ENCODE data around the gene LRMDA.

Gene LRMDA

DNA sequence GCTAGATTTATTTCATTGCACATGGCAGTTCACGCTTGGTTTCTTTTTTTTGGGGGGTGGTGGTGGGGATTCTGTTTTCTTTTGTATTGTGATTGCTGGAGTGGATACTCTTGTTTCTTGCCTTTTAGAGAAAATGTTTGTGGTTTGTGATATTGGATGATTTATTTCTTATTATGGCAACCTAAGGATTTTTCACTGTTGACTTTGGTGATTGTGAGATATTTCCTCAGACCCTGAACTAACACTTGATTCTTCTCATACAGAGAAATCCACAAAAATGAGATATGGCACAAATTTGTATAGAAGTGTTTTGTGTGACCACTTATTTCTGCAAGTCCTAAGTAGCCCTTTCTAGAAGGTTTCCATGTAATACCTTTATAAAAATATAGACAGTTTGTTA is 871.1 kb downstream of the LRMDA start:
- no peak for DNase-seq

DNA sequence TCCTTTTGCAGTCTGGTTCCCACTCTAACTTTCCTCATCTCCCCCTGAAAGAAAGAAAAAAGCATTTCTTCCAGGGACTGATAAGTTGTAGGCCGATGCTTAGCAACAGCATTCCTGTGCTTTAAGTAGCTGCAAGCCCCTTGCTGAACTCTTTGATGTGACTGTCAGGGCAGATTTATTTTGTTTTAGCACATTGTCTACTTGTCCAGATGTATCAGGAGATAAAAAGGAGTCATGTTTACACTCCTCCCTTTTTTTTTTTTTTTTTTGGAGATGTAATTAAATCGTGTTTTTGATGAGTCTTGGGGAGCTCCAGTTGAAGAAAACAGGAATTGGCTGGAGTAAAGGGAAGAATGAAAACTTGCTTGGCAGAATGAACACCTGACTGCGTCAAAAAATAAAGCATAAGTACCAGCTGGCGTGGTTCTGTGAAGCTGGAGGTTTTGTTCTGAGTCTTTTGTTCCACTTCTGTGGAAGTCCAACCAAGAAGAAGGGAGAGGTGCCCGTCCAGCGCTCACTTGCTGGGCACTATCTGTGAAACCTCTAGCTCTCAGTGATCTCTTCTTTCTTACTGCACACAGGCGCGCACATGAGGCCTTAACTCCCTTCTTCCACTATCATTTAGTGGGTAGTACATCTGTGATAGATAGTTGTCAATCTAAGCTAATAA is 871.7 kb downstream of the LRMDA start:
- DNase-seq, result no peak

DNA sequence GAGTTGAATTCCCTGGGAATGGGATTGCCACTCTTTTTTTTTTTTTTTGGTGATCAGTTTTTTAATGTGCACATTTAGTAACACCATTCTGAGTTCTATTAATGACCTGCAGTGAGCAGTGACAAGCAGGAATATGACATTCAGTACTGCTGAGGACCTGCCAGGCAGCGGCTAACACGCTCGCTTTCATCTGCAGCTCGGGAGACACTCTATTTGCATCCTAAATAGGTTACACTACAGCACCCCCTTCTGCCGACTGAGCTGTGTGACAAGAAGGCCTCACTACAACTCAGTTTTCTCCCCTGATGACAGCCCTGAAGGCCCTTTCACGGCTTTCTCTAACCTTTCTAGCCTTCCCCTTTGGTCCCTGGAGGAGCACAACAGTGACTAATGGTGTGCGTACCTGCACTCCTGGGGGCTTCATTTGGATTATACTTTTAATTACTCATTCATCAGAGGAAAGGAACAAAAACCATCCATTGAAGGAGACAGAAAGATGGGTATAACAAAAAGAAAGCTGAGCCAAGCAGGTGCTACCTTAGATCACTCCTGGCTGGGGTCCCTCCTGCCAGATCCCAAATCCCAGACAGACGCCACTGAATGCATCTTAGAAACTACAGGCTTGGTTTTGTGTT is 872.4 kb downstream of the LRMDA start:
- no peak for DNase-seq

GRCh38 chr10:76305930-76306615 is 874.6 kb downstream of the LRMDA start:
- DNase-seq, result no peak

- DNase-seq, result no peak
Observed at GRCh38 chr10:76306856-76307255, 875.4 kb downstream of the LRMDA start.

DNA sequence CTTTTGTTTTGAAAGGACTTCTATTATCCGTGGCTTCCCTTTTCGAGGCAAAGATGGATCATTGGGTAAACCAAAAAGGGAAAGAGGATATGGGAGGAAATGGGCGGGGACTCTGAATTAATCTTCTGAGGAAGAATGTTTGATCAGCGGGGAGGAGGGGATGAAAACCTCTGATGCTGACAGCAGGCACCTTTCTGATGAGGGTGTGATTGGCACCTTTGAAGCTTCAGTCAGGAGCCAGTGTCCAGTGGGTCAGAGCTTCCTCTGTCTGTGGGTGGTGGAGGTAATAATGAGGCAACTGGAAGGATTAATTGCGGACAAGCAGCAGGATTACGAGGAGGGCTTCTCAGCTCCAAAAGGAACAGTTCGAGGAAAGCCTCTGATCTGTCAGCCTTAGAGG is 877.6 kb downstream of the LRMDA start:
- no peak for DNase-seq

DNA sequence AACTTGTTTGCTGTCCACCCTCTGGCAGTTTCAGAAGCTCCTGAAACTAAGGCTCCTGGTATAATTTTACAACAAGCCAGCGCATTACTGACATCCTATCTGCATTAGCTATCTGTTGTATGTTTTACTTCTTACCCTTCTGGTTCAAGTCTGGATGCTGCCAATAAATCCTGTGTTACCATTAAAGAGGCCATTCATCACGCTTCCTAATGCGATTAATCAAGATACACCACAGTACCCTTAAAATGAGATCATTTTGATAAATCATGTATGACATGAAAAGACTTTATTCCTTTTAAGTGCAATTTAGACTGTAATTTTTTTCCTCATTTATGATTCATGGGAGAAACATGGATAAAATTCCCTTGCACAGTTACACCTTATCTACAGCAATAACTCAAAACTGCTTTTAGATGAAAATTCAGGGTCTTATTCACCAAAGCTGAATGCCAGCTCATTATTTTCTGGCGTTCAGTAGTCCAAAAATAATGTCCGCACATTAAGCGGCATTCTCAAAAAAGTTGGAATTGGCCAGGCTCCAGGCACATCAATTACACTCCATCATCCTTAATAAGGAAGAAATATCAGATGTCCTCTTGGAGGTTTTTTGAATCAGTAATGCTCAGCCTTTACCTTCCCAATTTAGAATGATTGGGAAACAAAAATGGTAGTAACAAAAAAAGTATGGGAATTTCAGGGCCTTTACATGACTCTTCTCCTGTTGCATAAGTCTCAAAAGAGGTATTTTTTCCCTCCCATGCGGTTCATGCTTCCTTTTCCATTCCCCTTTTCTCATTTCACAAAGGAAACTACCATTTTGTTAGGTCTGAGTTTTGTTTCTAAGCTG is 878.5 kb downstream of the LRMDA start:
- no peak for DNase-seq

GRCh38 chr10:76310588-76311080 is 879.2 kb downstream of the LRMDA start:
- no peak for DNase-seq

GRCh38 chr10:76311752-76312636 is 880.6 kb downstream of the LRMDA start:
- no peak for DNase-seq

DNA sequence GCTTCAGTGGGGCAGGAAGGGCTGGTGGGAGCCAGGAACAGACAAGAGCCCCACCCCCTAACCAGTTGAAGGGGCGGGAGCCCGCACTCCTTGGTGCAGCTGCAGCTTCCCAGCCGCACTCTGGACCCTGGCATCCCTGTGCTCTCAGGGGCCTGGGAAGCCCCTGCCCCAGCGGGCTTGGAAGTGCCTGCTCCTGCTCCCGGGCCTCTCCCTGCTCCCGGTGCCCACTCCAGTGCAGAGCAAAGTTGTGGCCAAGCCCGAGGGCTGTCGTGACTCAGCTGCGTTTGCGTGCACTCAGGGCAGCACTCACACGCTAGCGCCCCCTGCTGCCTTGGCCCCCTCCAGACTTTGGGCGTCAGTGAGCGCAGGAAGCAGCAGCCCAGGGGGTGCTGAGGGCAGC is 883.8 kb downstream of the LRMDA start:
- no peak for DNase-seq

DNA sequence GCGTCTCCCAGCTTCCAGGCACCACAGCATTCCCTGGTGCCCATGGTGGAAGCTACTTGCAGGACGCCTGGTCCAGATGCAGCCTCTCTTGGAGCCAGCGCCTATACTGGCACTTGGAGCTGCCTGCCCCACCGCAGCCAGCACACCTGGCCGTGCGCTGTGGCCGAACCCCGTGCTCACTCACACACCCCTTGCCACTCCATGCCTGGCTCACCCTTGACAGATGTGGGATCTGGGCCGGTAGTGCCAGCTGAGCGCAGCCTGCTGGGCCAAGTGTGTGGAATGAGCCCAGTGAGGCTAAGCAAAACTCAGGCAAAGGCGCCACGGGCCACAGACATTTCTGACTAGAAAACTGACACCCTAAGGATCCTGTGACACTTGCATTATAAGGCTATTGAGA is 884.8 kb downstream of the LRMDA start:
- no peak for DNase-seq

DNA sequence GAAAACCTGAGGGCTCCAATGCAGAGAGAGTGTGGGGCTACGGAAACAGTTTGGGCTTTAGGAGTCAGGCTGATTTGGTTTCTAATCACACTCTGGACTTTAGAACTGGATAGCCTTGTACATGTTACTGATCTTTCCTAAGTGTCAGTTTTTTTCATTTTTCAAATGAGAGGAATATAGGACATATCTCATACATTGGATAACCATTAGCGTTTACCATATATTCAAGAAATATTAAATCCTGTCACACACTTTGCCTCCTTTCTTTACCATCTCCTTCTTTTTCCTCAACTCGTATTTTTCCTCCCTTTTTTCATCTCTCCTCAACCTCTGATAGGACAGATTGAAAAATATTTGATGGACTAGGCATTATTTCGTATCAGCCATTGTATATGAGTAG is 885.7 kb downstream of the LRMDA start:
- DNase-seq, result no peak

DNA sequence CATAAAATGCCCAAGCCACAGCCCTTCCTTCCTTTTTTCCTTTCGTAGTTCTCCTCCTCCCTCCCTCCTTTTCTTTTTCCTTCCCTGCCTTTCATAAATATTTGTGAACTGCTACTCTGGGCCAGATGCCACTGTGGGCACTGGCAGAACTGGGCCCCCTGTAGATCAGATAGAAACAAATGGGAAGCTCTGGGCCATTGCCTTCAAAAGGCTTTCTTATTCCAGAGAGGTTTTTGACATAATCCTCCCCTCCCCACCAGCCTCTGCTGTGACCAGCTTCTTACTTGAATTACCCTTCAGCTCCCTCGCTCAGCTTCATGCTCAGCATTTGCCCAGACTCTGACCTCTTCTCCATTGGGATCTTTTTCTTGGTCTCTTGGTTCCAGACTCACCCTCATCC is 886.8 kb downstream of the LRMDA start:
- no peak for DNase-seq

DNA sequence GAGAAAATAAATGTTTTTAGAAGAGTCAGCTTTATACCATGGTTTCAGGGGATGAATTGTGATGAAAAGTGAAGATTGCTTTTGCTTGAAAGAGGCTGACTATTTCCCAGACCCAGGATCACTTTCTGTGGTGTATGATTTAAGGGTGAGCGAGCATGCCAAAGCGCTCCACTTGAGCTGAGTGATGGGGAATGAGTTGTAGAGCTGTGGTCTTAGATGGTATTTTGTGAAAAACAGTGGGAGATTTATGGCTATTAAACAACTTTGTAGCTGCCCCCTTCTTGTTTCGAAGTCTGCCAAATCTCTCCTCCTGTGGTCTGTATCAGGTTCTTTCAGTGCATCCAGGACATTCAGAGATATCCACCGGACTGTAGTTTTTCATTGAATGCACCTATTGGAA is 888.2 kb downstream of the LRMDA start:
- no peak for DNase-seq

- DNase-seq, result no peak
Observed at GRCh38 chr10:76324283-76324682, 892.9 kb downstream of the LRMDA start.

- no peak for DNase-seq
Observed at GRCh38 chr10:76327441-76327840, 896.0 kb downstream of the LRMDA start.

DNA sequence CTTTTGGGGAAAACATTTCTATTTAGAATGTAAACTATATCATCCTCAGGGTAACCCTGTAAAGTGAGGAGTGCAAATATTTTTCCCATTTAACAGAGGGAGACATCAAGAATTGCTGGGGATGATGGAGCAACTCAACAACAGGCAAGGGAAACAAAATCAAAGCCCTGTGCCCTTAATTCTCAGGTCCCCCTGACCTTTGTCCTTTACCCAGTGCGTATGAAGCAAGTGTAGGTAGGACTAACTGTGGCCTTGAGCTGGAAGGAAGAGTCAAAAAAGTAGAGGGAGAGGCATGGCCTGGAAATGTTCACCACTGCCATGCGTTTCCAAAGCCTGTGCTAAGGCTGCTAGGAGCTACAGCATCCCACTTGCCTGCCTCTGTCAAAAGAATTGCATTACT is 896.9 kb downstream of the LRMDA start:
- no peak for DNase-seq

GRCh38 chr10:76329891-76330575 is 898.6 kb downstream of the LRMDA start:
- DNase-seq, result no peak

DNA sequence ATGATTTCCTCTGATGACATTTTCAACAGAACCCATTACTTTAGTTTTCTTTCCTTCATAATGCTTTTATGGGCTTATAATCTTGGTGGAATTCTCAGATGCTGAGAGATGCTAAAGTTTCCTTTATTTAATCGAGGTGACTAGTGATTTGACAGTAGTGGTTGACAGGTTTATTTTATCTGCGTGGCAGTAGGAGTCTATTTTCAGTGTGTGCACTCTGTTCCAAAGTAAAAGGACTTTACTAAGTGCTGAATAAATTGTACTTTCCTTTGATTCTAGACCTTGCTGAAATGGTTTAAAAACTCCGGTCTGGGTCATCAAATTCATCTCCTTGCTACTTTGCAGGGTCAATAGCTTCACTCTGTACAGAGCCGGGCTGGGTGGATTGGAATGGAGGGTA is 900.3 kb downstream of the LRMDA start:
- no peak for DNase-seq

GRCh38 chr10:76333326-76333725 is 901.9 kb downstream of the LRMDA start:
- no peak for DNase-seq

GRCh38 chr10:76333796-76334195 is 902.4 kb downstream of the LRMDA start:
- DNase-seq, result no peak

GRCh38 chr10:76334255-76334654 is 902.8 kb downstream of the LRMDA start:
- DNase-seq, result no peak
